Hepatocyte (in vitro differentiated cells): ENCODE measurements around the gene SORCS3.

Experiments used
- EZH2 ChIP-seq: fragments of 200-600 bp; sonication (generic); IDR thresholded peaks from 2 replicates; pipeline ENCODE4 v1.6.1; 2016; ENCODE audit warnings: antibody characterized with exemption, mild to moderate bottlenecking, borderline replicate concordance
- TF ChIP-seq, protein P1 (sequence below): fragments of 200-600 bp; sonication (generic); IDR thresholded peaks from 2 replicates; pipeline ENCODE4 v1.5.1; 2016; ENCODE audit warnings: antibody characterized with exemption, mild to moderate bottlenecking; ENCODE audit not compliant: poor library complexity

DNA sequence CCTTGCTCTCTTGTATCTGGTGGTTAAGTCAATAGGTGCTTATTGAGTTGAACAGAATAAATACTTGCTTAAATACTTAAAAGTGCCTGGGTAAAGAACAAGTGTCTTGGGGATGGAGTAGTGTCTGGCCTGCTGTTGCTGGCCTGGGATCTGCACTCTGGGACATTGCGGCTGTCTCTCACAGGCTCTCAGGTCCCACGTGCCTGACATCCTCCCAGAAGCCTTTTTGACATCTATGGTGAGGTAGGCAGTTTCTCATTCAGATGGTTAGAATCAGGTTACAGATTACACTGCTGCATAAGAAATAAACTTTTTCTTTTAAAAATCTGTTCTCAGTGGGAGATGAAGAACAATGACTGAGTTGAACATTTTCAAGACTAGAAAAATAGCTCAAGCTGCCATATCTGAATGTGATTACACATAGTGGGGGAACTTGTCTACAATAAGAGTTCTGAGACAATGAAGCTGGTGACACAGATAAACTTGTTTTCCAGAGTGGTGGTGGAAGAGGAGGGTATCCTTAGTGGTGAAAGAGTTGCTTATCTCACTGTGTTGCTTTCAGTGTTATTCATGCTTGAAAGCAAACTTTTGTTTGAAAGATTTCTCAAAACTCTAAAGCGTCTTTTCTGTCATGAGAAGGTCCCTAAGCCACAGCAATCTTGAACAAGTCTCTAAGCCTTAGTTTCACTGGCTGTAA lies 9.7 kb downstream of the SORCS3 start:
- TF ChIP-seq, protein P1, sequence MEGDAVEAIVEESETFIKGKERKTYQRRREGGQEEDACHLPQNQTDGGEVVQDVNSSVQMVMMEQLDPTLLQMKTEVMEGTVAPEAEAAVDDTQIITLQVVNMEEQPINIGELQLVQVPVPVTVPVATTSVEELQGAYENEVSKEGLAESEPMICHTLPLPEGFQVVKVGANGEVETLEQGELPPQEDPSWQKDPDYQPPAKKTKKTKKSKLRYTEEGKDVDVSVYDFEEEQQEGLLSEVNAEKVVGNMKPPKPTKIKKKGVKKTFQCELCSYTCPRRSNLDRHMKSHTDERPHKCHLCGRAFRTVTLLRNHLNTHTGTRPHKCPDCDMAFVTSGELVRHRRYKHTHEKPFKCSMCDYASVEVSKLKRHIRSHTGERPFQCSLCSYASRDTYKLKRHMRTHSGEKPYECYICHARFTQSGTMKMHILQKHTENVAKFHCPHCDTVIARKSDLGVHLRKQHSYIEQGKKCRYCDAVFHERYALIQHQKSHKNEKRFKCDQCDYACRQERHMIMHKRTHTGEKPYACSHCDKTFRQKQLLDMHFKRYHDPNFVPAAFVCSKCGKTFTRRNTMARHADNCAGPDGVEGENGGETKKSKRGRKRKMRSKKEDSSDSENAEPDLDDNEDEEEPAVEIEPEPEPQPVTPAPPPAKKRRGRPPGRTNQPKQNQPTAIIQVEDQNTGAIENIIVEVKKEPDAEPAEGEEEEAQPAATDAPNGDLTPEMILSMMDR, result no peak
- no peak for TF ChIP-seq EZH2
